ENCODE results near the gene ARNT2. TPM values are rescaled to one million over a fixed set of nuclear protein-coding genes. Genes with fewer than 3 reads are reported as not detected.

Gene ARNT2
- total RNA-seq, 1 experiment from 2014 or later: 7.0 TPM

DNA sequence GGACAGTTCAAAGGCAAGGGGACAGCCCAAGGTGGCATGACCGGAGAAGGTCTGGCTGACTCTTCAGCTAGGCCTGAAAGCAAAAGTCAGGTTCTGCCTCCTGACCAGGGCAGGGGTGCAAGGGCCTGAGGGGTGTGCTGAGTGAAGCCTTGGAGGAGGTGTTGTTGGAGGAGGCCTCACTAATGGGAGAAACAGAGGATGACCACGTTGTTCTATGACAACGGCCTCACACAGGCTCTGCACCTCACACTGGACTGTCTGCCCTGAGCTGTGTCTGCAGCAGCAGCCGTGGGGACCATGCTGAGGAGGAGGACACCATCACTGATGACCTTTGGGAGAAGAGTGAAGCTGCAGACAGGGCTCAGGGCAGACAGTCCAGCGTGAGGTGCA is 174.0 kb downstream of the ARNT2 start (continued):
- no peak for TF ChIP-seq GABPB1 (CRISPR knock-in tag; IDR thresholded peaks at IDR 0.05)

DNA sequence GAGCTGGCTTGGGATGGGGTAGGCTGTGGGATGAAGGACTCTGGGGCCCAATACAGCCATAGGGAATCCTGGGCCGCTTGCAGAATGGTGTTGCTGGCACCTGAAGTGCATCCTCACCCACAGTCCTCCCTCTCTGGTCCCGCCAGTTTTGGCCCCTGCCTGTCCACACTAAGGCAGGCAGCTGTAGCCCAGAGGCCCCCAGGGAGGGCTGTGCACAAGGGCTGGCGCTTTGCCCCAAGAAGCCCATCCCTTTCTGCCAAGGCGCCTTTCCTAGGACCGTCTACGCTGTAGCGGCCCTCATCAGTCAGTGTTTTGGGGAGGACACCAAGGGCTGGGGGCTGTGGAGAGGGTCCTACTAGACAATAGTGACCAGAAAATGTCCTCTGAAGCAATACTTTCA is 174.7 kb downstream of the ARNT2 start:
- TF ChIP-seq TEAD4 (CRISPR knock-in tag; IDR thresholded peaks at IDR 0.05) (no peak), NFYB (CRISPR knock-in tag; conservative IDR thresholded peaks at IDR 0.05; ENCODE audit: low read depth) (no peak), MYBL2 (CRISPR knock-in tag; IDR thresholded peaks at IDR 0.05) (no peak), NR3C1 (CRISPR knock-in tag; conservative IDR thresholded peaks at IDR 0.05; ENCODE audit: low read depth) (no peak)
- TF ChIP-seq, protein P1, sequence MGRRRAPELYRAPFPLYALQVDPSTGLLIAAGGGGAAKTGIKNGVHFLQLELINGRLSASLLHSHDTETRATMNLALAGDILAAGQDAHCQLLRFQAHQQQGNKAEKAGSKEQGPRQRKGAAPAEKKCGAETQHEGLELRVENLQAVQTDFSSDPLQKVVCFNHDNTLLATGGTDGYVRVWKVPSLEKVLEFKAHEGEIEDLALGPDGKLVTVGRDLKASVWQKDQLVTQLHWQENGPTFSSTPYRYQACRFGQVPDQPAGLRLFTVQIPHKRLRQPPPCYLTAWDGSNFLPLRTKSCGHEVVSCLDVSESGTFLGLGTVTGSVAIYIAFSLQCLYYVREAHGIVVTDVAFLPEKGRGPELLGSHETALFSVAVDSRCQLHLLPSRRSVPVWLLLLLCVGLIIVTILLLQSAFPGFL (CRISPR knock-in tag; IDR thresholded peaks at IDR 0.05; ENCODE audit: borderline replicate concordance): no peak
- no peak for ATAC-seq
- no peaks in the 10 kb centered on the region for H3K36me3 Mint-ChIP-seq
- H3K4me1 Mint-ChIP-seq: peaks cover 9% of the 10 kb centered on the region
- no peaks in the 10 kb centered on the region for H3K9me3 Mint-ChIP-seq
- no peak overlapping the region for H3K4me3 Mint-ChIP-seq
- H3K27ac Mint-ChIP-seq: no peak overlapping the region
- no peak for DNase-seq (ENCODE audit: low spot score)
- ChIA-PET POLR2A (no interaction called here), CTCF (interaction anchor here (0.9 to 4.3 kb wide), 7 partner anchors 8 to 201 kb away, joined by 3 to 22 read pairs (median 5); partner anchors contain the start of gene CEMIP)
- no peaks in the 10 kb centered on the region for H3K27me3 Mint-ChIP-seq (ENCODE audit: low read depth)

DNA sequence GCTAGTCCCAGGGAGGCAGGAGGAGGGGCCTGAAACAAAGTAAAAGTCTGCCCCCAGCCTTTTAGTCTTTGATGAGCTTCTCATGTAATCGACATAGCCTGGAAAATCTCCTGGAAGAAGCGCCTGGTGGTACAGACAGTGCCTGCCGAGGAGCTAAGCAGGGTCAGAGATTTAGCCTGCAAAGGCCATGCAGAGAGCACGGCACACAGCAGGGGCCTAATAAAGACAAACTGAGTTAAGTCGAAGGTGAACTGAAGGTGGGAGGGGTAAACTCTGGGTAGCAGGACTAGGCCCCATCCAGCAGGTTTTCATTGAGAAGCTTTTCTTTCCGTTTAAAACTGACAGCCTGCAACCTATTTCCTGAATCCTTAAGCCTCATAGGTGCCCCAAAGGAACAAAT is 175.4 kb downstream of the ARNT2 start:
- Mint-ChIP-seq H3K9me3 (no peaks in the 10 kb centered on the region), H3K27ac (no peak overlapping the region), H3K4me3 (no peak overlapping the region), H3K27me3 (ENCODE audit: low read depth) (no peaks in the 10 kb centered on the region), H3K4me1 (peaks cover 3% of the 10 kb centered on the region; the same call in 1 of the 2 replicates), H3K36me3 (no peaks in the 10 kb centered on the region)
- CTCF ChIA-PET: interaction anchor here (0.9 to 4.3 kb wide), 7 partner anchors 8 to 201 kb away, joined by 3 to 22 read pairs (median 5); partner anchors contain the start of gene CEMIP
- ATAC-seq: no peak
- DNase-seq (ENCODE audit: low spot score): no peak
- no peak for TF ChIP-seq TP53 (CRISPR knock-in tag; IDR thresholded peaks at IDR 0.05)
- TF ChIP-seq, protein P2, sequence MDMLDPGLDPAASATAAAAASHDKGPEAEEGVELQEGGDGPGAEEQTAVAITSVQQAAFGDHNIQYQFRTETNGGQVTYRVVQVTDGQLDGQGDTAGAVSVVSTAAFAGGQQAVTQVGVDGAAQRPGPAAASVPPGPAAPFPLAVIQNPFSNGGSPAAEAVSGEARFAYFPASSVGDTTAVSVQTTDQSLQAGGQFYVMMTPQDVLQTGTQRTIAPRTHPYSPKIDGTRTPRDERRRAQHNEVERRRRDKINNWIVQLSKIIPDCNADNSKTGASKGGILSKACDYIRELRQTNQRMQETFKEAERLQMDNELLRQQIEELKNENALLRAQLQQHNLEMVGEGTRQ (CRISPR knock-in tag; IDR thresholded peaks at IDR 0.05): no peak
- POLR2A ChIA-PET: interaction anchor here (0.6 kb wide), 1 partner anchor 388 kb away, joined by 3 read pairs; no protein-coding TSS in a partner anchor

DNA sequence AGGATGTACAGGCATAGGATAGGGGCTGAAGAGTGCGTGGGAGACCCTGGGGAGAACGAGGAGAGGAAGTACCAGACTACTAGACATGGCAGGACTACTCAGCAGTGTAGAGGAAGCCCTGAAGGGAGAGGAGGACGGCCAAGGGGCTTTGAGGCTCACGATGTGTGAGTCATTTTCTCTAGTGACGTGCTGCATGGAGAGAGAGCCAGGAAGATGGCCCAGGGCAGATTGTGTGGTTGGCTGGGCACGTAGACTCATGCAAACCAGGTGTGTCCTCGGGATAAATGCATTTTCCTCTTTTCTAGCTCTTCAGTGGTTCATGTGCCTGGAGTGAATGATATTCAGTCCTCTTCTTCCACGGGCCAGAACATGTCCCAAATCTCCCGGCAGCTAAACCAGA is 175.9 kb downstream of the ARNT2 start:
- Mint-ChIP-seq H3K36me3 (no peaks in the 10 kb centered on the region), H3K27ac (no peak overlapping the region), H3K9me3 (no peaks in the 10 kb centered on the region), H3K27me3 (ENCODE audit: low read depth) (no peaks in the 10 kb centered on the region), H3K4me3 (no peak overlapping the region), H3K4me1 (no peaks in the 10 kb centered on the region)
- ATAC-seq (no peak), DNase-seq (ENCODE audit: low spot score) (no peak)
- POLR2A ChIA-PET: interaction anchor here (0.6 kb wide), 1 partner anchor 388 kb away, joined by 3 read pairs; no protein-coding TSS in a partner anchor
- CTCF ChIA-PET: interaction anchor here (0.9 to 4.3 kb wide), 6 partner anchors 12 to 200 kb away, joined by 3 to 22 read pairs (median 6); partner anchors contain the start of gene CEMIP
- no peak for TF ChIP-seq NR1H2 (CRISPR knock-in tag; IDR thresholded peaks at IDR 0.05)
- TF ChIP-seq ZNF671 (CRISPR knock-in tag; IDR thresholded peaks at IDR 0.05): no peak
- no peak for TF ChIP-seq CTCF (IDR thresholded peaks at IDR 0.05)
- TF ChIP-seq GRHL2 (CRISPR knock-in tag; IDR thresholded peaks at IDR 0.05; ENCODE audit: insufficient replicate concordance, severe bottlenecking): no peak
- TF ChIP-seq, protein P3, sequence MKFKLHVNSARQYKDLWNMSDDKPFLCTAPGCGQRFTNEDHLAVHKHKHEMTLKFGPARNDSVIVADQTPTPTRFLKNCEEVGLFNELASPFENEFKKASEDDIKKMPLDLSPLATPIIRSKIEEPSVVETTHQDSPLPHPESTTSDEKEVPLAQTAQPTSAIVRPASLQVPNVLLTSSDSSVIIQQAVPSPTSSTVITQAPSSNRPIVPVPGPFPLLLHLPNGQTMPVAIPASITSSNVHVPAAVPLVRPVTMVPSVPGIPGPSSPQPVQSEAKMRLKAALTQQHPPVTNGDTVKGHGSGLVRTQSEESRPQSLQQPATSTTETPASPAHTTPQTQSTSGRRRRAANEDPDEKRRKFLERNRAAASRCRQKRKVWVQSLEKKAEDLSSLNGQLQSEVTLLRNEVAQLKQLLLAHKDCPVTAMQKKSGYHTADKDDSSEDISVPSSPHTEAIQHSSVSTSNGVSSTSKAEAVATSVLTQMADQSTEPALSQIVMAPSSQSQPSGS (CRISPR knock-in tag; IDR thresholded peaks at IDR 0.05; ENCODE audit: borderline replicate concordance, low read depth): no peak
- TF ChIP-seq, protein P4, sequence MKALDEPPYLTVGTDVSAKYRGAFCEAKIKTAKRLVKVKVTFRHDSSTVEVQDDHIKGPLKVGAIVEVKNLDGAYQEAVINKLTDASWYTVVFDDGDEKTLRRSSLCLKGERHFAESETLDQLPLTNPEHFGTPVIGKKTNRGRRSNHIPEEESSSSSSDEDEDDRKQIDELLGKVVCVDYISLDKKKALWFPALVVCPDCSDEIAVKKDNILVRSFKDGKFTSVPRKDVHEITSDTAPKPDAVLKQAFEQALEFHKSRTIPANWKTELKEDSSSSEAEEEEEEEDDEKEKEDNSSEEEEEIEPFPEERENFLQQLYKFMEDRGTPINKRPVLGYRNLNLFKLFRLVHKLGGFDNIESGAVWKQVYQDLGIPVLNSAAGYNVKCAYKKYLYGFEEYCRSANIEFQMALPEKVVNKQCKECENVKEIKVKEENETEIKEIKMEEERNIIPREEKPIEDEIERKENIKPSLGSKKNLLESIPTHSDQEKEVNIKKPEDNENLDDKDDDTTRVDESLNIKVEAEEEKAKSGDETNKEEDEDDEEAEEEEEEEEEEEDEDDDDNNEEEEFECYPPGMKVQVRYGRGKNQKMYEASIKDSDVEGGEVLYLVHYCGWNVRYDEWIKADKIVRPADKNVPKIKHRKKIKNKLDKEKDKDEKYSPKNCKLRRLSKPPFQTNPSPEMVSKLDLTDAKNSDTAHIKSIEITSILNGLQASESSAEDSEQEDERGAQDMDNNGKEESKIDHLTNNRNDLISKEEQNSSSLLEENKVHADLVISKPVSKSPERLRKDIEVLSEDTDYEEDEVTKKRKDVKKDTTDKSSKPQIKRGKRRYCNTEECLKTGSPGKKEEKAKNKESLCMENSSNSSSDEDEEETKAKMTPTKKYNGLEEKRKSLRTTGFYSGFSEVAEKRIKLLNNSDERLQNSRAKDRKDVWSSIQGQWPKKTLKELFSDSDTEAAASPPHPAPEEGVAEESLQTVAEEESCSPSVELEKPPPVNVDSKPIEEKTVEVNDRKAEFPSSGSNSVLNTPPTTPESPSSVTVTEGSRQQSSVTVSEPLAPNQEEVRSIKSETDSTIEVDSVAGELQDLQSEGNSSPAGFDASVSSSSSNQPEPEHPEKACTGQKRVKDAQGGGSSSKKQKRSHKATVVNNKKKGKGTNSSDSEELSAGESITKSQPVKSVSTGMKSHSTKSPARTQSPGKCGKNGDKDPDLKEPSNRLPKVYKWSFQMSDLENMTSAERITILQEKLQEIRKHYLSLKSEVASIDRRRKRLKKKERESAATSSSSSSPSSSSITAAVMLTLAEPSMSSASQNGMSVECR (CRISPR knock-in tag; IDR thresholded peaks at IDR 0.05; ENCODE audit: borderline replicate concordance): no peak
- TF ChIP-seq ZBTB21 (CRISPR knock-in tag; IDR thresholded peaks at IDR 0.05; ENCODE audit: borderline replicate concordance): no peak
- TF ChIP-seq, protein P5, sequence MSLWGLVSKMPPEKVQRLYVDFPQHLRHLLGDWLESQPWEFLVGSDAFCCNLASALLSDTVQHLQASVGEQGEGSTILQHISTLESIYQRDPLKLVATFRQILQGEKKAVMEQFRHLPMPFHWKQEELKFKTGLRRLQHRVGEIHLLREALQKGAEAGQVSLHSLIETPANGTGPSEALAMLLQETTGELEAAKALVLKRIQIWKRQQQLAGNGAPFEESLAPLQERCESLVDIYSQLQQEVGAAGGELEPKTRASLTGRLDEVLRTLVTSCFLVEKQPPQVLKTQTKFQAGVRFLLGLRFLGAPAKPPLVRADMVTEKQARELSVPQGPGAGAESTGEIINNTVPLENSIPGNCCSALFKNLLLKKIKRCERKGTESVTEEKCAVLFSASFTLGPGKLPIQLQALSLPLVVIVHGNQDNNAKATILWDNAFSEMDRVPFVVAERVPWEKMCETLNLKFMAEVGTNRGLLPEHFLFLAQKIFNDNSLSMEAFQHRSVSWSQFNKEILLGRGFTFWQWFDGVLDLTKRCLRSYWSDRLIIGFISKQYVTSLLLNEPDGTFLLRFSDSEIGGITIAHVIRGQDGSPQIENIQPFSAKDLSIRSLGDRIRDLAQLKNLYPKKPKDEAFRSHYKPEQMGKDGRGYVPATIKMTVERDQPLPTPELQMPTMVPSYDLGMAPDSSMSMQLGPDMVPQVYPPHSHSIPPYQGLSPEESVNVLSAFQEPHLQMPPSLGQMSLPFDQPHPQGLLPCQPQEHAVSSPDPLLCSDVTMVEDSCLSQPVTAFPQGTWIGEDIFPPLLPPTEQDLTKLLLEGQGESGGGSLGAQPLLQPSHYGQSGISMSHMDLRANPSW (CRISPR knock-in tag; conservative IDR thresholded peaks at IDR 0.05; ENCODE audit: low read depth): no peak
- TF ChIP-seq GABPB1 (CRISPR knock-in tag; IDR thresholded peaks at IDR 0.05): no peak
- TF ChIP-seq FOXP1 (CRISPR knock-in tag; IDR thresholded peaks at IDR 0.05; ENCODE audit: borderline replicate concordance): no peak
